Right renal pelvis (tissue), 4 donors: ENCODE results near the gene RABGGTA. TPM values are rescaled to one million over a fixed set of nuclear protein-coding genes. Genes with fewer than 3 reads are reported as not detected.

Experiments
- DNase-seq, 4 donors: peaks; one replicate each; pipeline ENCODE4 v3.0.0-alpha.2; 2013; ENCODE audit warnings: low read depth in 4 of 4, low spot score in 3 of 4, missing footprints in 1 of 4
- polyA plus RNA-seq, 4 donors: library from polyadenylated mRNA; unstranded; fragments of 120-200 nt; gene quantifications; one replicate each; pipeline ENCODE4 v1.2.1, GENCODE V29; 2013; ENCODE audit not compliant: insufficient read length in 4 of 4

RABGGTA gene
- polyA plus RNA-seq, 4 donors: 19.7 to 24.1 (median 20.8) TPM

- no peak for DNase-seq
These were observed 35.8 kb upstream of the RABGGTA start for GRCh38 chr14:24307156-24307574.

- no peak for DNase-seq
These were observed 32.6 kb upstream of the RABGGTA start for GRCh38 chr14:24304019-24304387.

GRCh38 chr14:24300326-24300980, 29.1 kb upstream of the RABGGTA start:
- no peak for DNase-seq

GRCh38 chr14:24299255-24300191, 28.1 kb upstream of the RABGGTA start, which contains the start of the genes DHRS1 and NOP9:
Gene DHRS1, minus strand, starts transcription at chr14:24299780. Its CDS starts 674 bp downstream, at chr14:24299106.
Gene NOP9, plus strand, starts transcription at chr14:24299850. Its CDS starts 105 bp downstream, at chr14:24299955.
- DNase-seq: peak; percentile 79 to 90 (median 86)

GRCh38 chr14:24298892-24299254, 27.5 kb upstream of the RABGGTA start:
- DNase-seq: no peak

GRCh38 chr14:24297190-24297964, 26.0 kb upstream of the RABGGTA start:
- DNase-seq: no peak

- no peak for DNase-seq
These were observed 25.2 kb upstream of the RABGGTA start for GRCh38 chr14:24296341-24297157.

- no peak for DNase-seq
These were observed 22.1 kb upstream of the RABGGTA start for GRCh38 chr14:24293525-24293924.

GRCh38 chr14:24292118-24292807, 20.9 kb upstream of the RABGGTA start:
- no peak for DNase-seq

- DNase-seq: no peak
These were observed 20.2 kb upstream of the RABGGTA start for GRCh38 chr14:24291446-24292117.

GRCh38 chr14:24290746-24291145, 19.3 kb upstream of the RABGGTA start:
- DNase-seq: no peak

- no peak for DNase-seq
These were observed 18.4 kb upstream of the RABGGTA start for GRCh38 chr14:24289649-24290280.

- DNase-seq: no peak
These were observed 15.6 kb upstream of the RABGGTA start for GRCh38 chr14:24286996-24287395.

- no peak for DNase-seq
These were observed 14.0 kb upstream of the RABGGTA start for GRCh38 chr14:24285351-24285750.

GRCh38 chr14:24284501-24285035, 13.2 kb upstream of the RABGGTA start:
- DNase-seq: no peak

GRCh38 chr14:24283796-24284460, 12.5 kb upstream of the RABGGTA start:
- DNase-seq: no peak

- no peak for DNase-seq
These were observed 11.3 kb upstream of the RABGGTA start for GRCh38 chr14:24282736-24283135.

GRCh38 chr14:24281636-24282035, 10.2 kb upstream of the RABGGTA start:
- no peak for DNase-seq
